Left ventricle myocardium inferior (tissue), 1 donor: Measurements from ENCODE around the gene ECSIT. TPM values are rescaled to one million over a fixed set of nuclear protein-coding genes. Genes with fewer than 3 reads are reported as not detected.

Experiments used
- DNase-seq: peaks from one replicate; pipeline ENCODE4 v3.0.0-alpha.2; 2020
- H3K27ac ChIP-seq: fragments of 200-600 bp; replicated peaks from 2 replicates; pipeline ENCODE4 v1.8.0; 2021
- H3K27me3 ChIP-seq: fragments of 200-600 bp; 2 replicates; pipeline ENCODE4 v1.8.0; 2021; ENCODE audit warnings: low read depth
- H3K36me3 ChIP-seq: fragments of 200-600 bp; 2 replicates; pipeline ENCODE4 v1.8.0; 2021
- H3K4me1 ChIP-seq: fragments of 200-600 bp; 2 replicates; pipeline ENCODE4 v1.8.0; 2021
- H3K4me3 ChIP-seq: fragments of 200-600 bp; 2 replicates; pipeline ENCODE4 v1.8.0; 2021; ENCODE audit warnings: mild to moderate bottlenecking, moderate library complexity
- H3K9me3 ChIP-seq: fragments of 200-600 bp; replicated peaks from 2 replicates; pipeline ENCODE4 v1.8.0; 2021
- CTCF ChIP-seq: fragments of 200-600 bp; IDR thresholded peaks from 2 replicates; pipeline ENCODE4 v1.8.0; 2021; ENCODE audit warnings: antibody characterized with exemption, mild to moderate bottlenecking, borderline replicate concordance
- intact Hi-C: fragments of 100-400 bp; cut with micrococcal nuclease; formaldehyde crosslinking; loops from one replicate; pipeline ENCODE4 v1.11.0; 2022
- total RNA-seq: library from RNA; stranded (reverse); fragmentation: NEBNext Ultra II Directional; extraction: Animal tissue kit (Norgen Biotek cat#: 25700); gene quantifications from one replicate; pipeline ENCODE4 v1.2.1, GENCODE V29; 2021
- donor health status: DM: no; HTN: yes; CAD: no; lungs with severe emphysema.

Gene ECSIT
- total RNA-seq, 1 donor from 2014 or later, result 167 TPM

- DNase-seq, result no peak
- Histone ChIP-seq H3K9me3 (no peaks in the 10 kb centered on the region), H3K4me3 (peak overlapping the region; percentile 62), H3K4me1 (peaks cover 20% of the 10 kb centered on the region), H3K27ac (peak overlapping the region; percentile 80), H3K36me3 (no peaks in the 10 kb centered on the region), H3K27me3 (peaks cover 18% of the 10 kb centered on the region)
- no peak for TF ChIP-seq CTCF
- intact Hi-C loops, result no loop called here
Measured at GRCh38 chr19:11540645-11541044, 11.7 kb upstream of the ECSIT start.

GRCh38 chr19:11539495-11540365 lies 10.8 kb upstream of the ECSIT start:
- Histone ChIP-seq H3K4me3 (peak overlapping the region; percentile 62), H3K27me3 (peaks cover 18% of the 10 kb centered on the region), H3K9me3 (no peaks in the 10 kb centered on the region), H3K36me3 (no peaks in the 10 kb centered on the region), H3K27ac (peak overlapping the region; percentile 80), H3K4me1 (peaks cover 27% of the 10 kb centered on the region)
- TF ChIP-seq CTCF, result no peak
- peak; percentile 28 for DNase-seq
- intact Hi-C loops, result no loop called here

GRCh38 chr19:11538232-11539036 lies 9.5 kb upstream of the ECSIT start, which contains the start of gene CNN1:
Gene CNN1 (plus strand): TSS chr19:11538851. CDS start chr19:11538928, 77 bp downstream.
- Histone ChIP-seq H3K9me3 (no peaks in the 10 kb centered on the region), H3K27me3 (peaks cover 18% of the 10 kb centered on the region), H3K4me1 (peaks cover 27% of the 10 kb centered on the region), H3K36me3 (no peaks in the 10 kb centered on the region), H3K4me3 (peak within 1 kb of the TSS; percentile 62), H3K27ac (peak within 1 kb of the TSS; percentile 80)
- intact Hi-C loops, result no loop called here
- DNase-seq, result peak; percentile 66
- no peak for TF ChIP-seq CTCF

- Histone ChIP-seq H3K4me1 (peaks cover 27% of the 10 kb centered on the region), H3K27me3 (peaks cover 18% of the 10 kb centered on the region), H3K4me3 (peak overlapping the region; percentile 64), H3K36me3 (no peaks in the 10 kb centered on the region), H3K9me3 (no peaks in the 10 kb centered on the region), H3K27ac (peak overlapping the region; percentile 86)
- intact Hi-C loops, result no loop called here
- DNase-seq, result peak; percentile 92
- TF ChIP-seq CTCF, result peak; percentile 96
Measured at GRCh38 chr19:11535792-11536595, 7.1 kb upstream of the ECSIT start.

GRCh38 chr19:11534948-11535347 lies 6.0 kb upstream of the ECSIT start:
- intact Hi-C loops, result no loop called here
- peak overlapping the region; percentile 86 for H3K27ac ChIP-seq
- peaks cover 16% of the 10 kb centered on the region for H3K27me3 ChIP-seq
- H3K9me3 ChIP-seq, result no peaks in the 10 kb centered on the region
- H3K4me1 ChIP-seq, result peaks cover 26% of the 10 kb centered on the region
- no peak for DNase-seq
- no peaks in the 10 kb centered on the region for H3K36me3 ChIP-seq
- no peak for TF ChIP-seq CTCF
- H3K4me3 ChIP-seq, result no peak overlapping the region
